Endothelial cell of umbilical vein (primary cell): ENCODE results near the gene HNMT.

Experiments used
- EZH2 ChIP-seq: IDR thresholded peaks from 2 replicates; pipeline ENCODE4 v1.6.1; 2012; ENCODE audit warnings: borderline replicate concordance, low read depth, mild to moderate bottlenecking, moderate library complexity, low read length, inconsistent platforms; ENCODE audit not compliant: severe bottlenecking
- FOS ChIP-seq: IDR thresholded peaks from 2 replicates; pipeline ENCODE4 v1.6.1; 2011; ENCODE audit warnings: mild to moderate bottlenecking, low read length, moderate library complexity, borderline replicate concordance; ENCODE audit not compliant: insufficient read depth
- GATA2 ChIP-seq: IDR thresholded peaks from 2 replicates; pipeline ENCODE4 v1.7.0; 2011; ENCODE audit warnings: low read depth, mild to moderate bottlenecking, moderate library complexity, mixed read lengths, low read length; ENCODE audit not compliant: insufficient read length, insufficient read depth
- JUN ChIP-seq: IDR thresholded peaks from 2 replicates; pipeline ENCODE4 v1.6.1; 2011; ENCODE audit warnings: borderline replicate concordance, low read depth; ENCODE audit not compliant: insufficient read length, insufficient read depth
- POLR2A ChIP-seq: IDR thresholded peaks from 2 replicates; pipeline ENCODE4 v1.6.1; 2012; ENCODE audit warnings: low read depth, mild to moderate bottlenecking, control low read depth, low read length
- POLR2AphosphoS5 ChIP-seq: IDR thresholded peaks from 2 replicates; pipeline ENCODE4 v1.6.1; 2012; ENCODE audit warnings: low read depth, mild to moderate bottlenecking, control low read depth, low read length, moderate library complexity; ENCODE audit not compliant: insufficient read depth
- TF ChIP-seq, protein P1 (sequence below), 2 donors: IDR thresholded peaks; 1 replicate in 1 of 2; 2 replicates in 1 of 2; pipeline ENCODE4 v1.5.1; 2011; ENCODE audit warnings: low read length in 2 of 2, mild to moderate bottlenecking in 2 of 2, moderate library complexity in 2 of 2, control low read depth in 1 of 2, inconsistent platforms in 1 of 2, low read depth in 1 of 2; ENCODE audit not compliant: insufficient read depth in 1 of 2; ENCODE audit errors: extremely low read depth in 1 of 2
- TF ChIP-seq, protein P2 (sequence below): IDR thresholded peaks from 2 replicates; pipeline ENCODE4 v1.6.1; 2011; ENCODE audit not compliant: insufficient read depth, insufficient read length

- TF ChIP-seq EZH2 (no peak), POLR2AphosphoS5 (no peak), POLR2A (no peak), GATA2 (no peak), JUN (no peak), FOS (no peak)
- TF ChIP-seq, protein P1, sequence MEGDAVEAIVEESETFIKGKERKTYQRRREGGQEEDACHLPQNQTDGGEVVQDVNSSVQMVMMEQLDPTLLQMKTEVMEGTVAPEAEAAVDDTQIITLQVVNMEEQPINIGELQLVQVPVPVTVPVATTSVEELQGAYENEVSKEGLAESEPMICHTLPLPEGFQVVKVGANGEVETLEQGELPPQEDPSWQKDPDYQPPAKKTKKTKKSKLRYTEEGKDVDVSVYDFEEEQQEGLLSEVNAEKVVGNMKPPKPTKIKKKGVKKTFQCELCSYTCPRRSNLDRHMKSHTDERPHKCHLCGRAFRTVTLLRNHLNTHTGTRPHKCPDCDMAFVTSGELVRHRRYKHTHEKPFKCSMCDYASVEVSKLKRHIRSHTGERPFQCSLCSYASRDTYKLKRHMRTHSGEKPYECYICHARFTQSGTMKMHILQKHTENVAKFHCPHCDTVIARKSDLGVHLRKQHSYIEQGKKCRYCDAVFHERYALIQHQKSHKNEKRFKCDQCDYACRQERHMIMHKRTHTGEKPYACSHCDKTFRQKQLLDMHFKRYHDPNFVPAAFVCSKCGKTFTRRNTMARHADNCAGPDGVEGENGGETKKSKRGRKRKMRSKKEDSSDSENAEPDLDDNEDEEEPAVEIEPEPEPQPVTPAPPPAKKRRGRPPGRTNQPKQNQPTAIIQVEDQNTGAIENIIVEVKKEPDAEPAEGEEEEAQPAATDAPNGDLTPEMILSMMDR (IDR thresholded peaks at IDR 0.05; ENCODE audit: extremely low read depth in 1 of 2, insufficient read depth in 1 of 2, low read depth in 1 of 2, low read length in 2 of 2) = no peak
- TF ChIP-seq, protein P2, sequence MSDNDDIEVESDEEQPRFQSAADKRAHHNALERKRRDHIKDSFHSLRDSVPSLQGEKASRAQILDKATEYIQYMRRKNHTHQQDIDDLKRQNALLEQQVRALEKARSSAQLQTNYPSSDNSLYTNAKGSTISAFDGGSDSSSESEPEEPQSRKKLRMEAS = no peak
Observed at GRCh38 chr2:138012082-138012481, 47.8 kb downstream of the HNMT start.
